GM21360 (cell line): ENCODE data around the gene KAT14.
"Not testable (repeated sequence)": the region's sequence is repeated elsewhere in the genome, so short reads cannot be mapped to it uniquely, and the experiment has no call there.

ENCODE experiments used
- ATAC-seq: cut with Tn5 transposase; IDR thresholded peaks from one replicate; pipeline ENCODE4 v1.9.1; 2021; ENCODE audit warnings: mild to moderate bottlenecking, moderate library complexity; ENCODE audit not compliant: unreplicated experiment

Gene KAT14

DNA sequence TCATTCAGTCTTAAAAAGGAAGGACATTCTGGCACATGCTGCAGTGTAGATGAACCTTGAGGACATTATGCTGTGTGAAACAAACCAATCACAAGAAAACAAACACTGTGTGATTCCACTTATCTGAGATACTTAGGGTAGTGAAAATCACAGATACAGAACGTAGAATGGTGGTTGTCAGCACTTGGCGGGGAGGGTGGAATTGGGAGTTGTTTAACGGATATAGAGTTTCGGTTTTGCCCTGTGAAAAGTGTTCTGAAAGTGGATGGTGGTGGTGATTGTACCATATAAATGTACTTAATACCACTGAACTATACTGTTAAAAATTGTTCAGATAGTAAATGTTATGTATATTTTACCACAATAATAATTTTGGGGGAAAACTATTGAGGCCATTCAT lies 18.4 kb downstream of the KAT14 start:
- ATAC-seq: no peak

DNA sequence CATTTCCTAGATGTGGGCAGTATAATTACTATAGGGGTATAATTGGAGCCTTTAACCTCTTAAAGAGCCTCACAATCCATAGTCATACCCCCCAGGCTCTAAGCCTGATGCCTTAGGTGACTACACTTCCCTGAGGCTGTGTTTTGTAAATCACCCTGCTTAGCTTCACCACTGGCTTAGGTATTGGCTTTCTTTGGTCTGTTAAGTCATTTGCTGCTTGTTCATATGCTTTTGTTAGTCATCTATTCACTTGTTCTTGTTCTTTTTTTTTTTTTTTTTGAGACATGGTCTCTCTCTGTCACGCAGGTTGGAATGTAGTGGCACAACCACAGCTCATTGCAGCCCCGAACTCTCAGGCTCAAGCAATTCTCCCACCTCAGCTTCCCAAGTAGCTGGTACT lies 26.7 kb downstream of the KAT14 start:
- ATAC-seq: no peak

DNA sequence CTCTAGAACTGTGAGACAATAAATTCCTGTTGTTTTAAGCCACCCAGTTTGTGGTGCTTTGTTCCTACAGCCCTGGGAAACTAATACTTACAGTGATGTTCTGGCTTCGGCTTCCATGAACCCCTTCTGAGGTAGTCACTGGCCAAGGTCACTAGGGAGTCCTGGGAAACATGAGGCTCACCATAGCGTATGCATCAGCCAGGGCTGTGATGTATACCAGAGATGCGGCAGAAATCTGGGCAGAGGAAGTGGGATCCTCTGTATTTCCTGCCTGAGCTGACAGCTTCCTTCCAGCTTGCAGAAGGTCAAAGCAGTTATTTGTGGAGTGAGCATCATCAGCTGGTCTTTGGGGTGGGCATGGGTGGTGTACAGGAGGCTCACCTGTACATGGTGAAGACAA lies 27.9 kb downstream of the KAT14 start:
- no peak for ATAC-seq

- no peak for ATAC-seq
These were observed 28.7 kb downstream of the KAT14 start for GRCh38 chr20:18166241-18166881.

GRCh38 chr20:18166950-18167349 lies 29.3 kb downstream of the KAT14 start:
- no peak for ATAC-seq

GRCh38 chr20:18172379-18172778 lies 34.7 kb downstream of the KAT14 start:
- ATAC-seq: no peak

- ATAC-seq: no peak
These were observed 37.4 kb downstream of the KAT14 start for GRCh38 chr20:18174906-18175683.

GRCh38 chr20:18176318-18176785 lies 38.7 kb downstream of the KAT14 start:
- ATAC-seq: no peak

DNA sequence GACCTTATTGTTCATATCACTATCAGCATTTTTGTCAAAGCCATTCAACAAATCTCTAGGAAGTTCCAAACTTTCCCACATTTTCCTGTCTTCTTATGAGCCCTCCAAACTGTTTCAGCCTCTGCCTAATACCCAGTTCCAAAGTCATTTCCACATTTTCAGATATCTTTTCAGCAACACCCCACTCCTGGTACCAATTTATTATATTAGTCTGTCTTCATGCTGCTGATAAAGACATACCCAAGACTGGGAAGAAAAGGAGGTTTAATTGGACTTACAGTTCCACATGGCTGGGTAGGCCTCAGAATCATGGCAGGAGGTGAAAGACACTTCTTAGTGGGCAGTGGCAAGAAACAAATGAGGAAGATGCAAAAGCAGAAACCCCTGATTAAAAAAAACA lies 42.7 kb downstream of the KAT14 start:
- ATAC-seq: not testable (repeated sequence)

DNA sequence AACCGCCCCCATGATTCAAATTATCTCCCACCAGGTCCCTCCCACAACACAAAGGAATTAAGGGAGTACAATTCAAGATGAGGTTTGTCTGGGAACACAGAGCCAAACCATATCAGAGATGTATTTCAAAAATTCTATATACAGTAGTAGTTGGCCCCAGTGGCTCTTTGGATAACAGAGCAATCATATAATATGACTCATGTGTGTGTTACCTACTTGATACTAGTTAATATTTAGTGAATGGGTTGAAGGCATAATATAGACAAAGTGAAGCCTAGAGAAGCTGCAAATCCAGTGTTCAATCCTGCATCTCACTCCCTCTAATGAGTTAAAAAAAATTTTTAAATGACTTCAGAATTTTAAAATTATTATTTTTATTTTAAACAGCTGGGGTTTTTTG lies 43.2 kb downstream of the KAT14 start:
- ATAC-seq: no peak

GRCh38 chr20:18187020-18187419 lies 49.4 kb downstream of the KAT14 start:
- no peak for ATAC-seq

DNA sequence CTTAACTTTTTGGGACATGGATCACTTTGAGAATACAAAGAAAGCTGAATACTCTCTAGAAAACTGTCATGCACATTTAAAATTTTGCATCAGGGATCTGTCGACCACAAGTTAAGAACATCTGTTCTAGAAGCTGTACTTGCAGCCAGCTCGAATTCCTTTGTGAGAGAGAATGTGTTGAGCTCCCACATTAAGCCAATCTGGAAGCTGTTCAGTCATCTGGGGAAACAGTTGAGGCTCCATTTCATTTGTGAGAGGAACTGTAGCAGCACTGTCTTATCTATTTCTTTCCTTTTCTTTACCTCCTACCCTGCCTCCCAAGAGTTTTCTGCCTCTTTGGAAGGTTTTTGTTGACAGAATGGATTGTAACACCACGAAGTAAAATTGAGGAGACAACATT lies 50.8 kb downstream of the KAT14 start:
- no peak for ATAC-seq

DNA sequence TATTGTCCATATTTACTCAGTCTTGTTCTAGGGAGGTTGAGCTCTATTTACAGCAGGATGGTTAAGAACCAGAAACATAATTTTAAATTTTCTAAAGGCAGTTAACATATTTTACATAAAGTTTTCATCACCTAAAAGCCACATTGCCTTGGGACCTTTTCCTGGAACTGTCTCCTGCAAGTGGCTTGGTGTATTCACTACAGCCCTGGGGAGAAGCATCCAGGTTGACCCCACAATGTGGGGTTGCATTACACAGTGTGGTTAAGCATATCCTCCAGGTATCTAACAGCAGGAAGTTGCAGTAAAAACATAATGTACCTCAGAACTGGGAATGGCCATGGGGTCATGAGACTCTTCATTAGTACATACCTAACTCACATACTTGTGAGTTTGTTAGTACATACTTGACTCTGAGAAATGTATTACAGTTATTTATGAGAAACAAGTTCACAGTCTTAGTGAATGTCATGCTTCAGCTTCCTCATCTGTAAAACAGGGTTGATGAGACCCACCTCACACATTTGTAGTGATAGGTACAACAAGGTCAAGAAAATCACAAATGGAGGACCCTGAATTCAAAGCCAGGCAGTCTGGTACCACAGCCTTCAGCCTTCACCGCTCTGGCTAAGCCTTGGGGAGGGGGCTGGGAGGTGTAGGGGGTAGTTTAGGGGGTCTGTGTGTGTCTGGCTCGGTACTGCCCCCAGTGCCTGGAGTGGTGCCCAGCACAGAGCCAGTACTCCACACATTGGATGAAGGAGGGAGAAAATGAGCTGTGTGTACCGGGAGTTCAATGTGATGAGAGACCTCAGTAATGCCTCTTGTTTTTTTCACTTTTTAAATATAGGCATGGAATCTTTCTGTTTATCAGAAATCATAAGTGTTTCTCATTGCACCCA lies 52.9 kb downstream of the KAT14 start:
- no peak for ATAC-seq

- ATAC-seq: no peak
These were observed 53.6 kb downstream of the KAT14 start for GRCh38 chr20:18191306-18191705.

GRCh38 chr20:18194461-18194860 lies 56.8 kb downstream of the KAT14 start:
- ATAC-seq: not testable (repeated sequence)

DNA sequence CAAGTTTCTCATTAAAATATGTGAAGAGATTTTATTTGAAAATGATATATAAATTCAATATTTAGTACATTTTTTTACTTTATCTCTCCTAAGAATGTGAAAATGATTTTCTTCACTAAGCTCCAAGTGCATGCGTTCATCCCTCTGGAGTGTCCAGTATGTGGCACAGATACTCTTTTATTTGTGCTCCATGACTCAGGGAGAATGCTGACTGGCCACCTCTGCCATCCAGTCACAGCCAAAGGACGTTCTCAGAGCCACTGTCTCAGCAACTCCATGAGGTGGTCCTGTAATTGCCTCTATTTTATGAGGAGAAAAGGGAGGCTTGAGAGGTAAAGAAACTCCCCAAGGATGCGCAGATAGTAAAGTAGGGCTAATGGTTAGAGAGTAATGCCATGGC lies 58.3 kb downstream of the KAT14 start:
- ATAC-seq: no peak

GRCh38 chr20:18197382-18198070 lies 59.9 kb downstream of the KAT14 start:
- ATAC-seq: no peak

GRCh38 chr20:18202966-18203365 lies 65.3 kb downstream of the KAT14 start:
- ATAC-seq: no peak

- not testable (repeated sequence) for ATAC-seq
These were observed 66.0 kb downstream of the KAT14 start for GRCh38 chr20:18203700-18204099.

DNA sequence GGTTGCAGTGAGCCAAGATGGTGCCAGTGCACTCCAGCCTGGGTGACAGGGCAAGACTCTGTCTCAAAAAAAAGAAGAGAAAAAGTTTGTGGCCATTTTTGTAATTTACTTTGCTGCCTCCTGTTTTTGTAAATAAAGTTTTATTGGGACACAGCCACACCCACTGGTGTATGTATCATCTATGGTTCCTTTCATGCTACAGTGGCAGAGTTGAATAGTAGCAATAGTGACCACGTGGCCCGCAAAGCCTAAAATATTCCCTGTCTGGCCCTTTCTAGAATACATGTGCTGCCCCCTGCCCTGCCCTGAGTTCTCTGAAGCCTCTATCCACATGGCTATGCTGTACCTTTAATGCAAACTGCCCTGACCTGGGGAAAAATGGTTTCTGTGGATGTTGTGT lies 75.3 kb downstream of the KAT14 start:
- no peak for ATAC-seq

GRCh38 chr20:18215566-18215965 lies 77.9 kb downstream of the KAT14 start:
- ATAC-seq: no peak
